Gastroesophageal sphincter (tissue), 3 donors: ENCODE results near the gene PTGDS.

ENCODE experiments used
- EP300 ChIP-seq: sonication (generic); formaldehyde crosslinking; IDR thresholded peaks from one replicate; pipeline ENCODE4 v1.6.1; 2017; ENCODE audit warnings: antibody characterized with exemption, mild to moderate bottlenecking
- POLR2A ChIP-seq, 2 donors: fragments of 450-650 bp; IDR thresholded peaks; one replicate each; pipeline ENCODE4 v1.6.1; 2017; ENCODE audit warnings: antibody characterized with exemption in 2 of 2, mild to moderate bottlenecking in 2 of 2, moderate library complexity in 1 of 2
- POLR2AphosphoS5 ChIP-seq: sonication (generic); formaldehyde crosslinking; IDR thresholded peaks from one replicate; pipeline ENCODE4 v1.6.1; 2017; ENCODE audit warnings: antibody characterized with exemption
- TF ChIP-seq, protein P1 (sequence below), 4 experiments: fragments of 200-600 bp in 2 of 4; fragments of 450-650 bp in 2 of 4; sonication (generic) in 1 of 4; IDR thresholded peaks; one replicate each; pipeline ENCODE4 v1.5.1; 2017 to 2019; ENCODE audit warnings: antibody characterized with exemption in 4 of 4, mild to moderate bottlenecking in 2 of 4, moderate library complexity in 2 of 4

DNA sequence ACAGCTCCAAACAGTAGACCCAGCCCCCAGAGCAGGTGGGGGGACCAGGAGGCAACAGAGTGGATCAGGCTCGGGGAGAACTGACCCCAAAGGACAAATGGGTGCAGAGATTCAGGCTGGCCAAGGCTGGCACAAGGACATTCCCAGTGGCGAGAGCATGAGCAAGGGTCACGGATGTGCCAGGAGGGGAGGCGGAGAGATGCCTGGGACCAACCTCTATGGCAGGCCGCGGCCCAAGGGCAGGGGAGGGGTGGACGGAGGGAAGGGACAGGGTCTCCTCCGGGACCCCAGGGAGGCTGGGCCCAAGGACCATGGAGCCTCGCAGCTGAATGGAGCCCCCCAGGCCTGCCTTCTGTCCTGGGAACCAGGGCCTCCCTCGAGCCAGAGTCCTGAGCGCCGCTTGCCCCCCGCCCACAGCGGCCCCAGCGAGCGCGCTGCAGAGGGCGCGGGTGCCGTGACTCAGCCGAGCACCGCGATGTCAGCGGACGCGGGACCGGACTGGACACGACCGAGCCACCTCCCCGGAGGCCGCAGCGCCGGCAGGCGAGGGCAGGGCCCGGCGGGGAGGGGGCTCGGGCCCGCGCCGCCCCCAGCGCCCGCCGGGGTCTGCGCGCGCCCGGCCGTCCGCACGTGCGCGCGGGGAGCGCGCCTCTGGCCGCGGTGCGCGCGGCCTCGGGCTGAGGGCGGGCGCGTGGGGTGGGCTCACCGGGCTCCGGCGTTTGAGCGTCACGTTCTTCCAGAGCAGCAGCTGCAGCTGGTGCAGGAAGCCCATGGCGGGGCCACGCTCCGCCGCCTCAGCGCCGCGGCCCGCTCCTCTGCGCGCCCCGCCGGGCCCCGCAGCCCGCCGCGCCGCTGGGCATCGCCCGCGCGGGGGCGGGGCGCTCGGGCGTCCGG is 50.3 kb downstream of the PTGDS start, which contains the start of gene ABCA2:
- TF ChIP-seq, protein P1, sequence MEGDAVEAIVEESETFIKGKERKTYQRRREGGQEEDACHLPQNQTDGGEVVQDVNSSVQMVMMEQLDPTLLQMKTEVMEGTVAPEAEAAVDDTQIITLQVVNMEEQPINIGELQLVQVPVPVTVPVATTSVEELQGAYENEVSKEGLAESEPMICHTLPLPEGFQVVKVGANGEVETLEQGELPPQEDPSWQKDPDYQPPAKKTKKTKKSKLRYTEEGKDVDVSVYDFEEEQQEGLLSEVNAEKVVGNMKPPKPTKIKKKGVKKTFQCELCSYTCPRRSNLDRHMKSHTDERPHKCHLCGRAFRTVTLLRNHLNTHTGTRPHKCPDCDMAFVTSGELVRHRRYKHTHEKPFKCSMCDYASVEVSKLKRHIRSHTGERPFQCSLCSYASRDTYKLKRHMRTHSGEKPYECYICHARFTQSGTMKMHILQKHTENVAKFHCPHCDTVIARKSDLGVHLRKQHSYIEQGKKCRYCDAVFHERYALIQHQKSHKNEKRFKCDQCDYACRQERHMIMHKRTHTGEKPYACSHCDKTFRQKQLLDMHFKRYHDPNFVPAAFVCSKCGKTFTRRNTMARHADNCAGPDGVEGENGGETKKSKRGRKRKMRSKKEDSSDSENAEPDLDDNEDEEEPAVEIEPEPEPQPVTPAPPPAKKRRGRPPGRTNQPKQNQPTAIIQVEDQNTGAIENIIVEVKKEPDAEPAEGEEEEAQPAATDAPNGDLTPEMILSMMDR (IDR thresholded peaks at IDR 0.05): no peak
- TF ChIP-seq EP300 (no peak), POLR2A (IDR thresholded peaks at IDR 0.05) (no peak), POLR2AphosphoS5 (no peak)
